ENCODE data around the gene SNCA. TPM values are rescaled to one million over a fixed set of nuclear protein-coding genes. Genes with fewer than 3 reads are reported as not detected.

The SNCA gene
- total RNA-seq, 4 donors from 2014 or later: 0.87 to 16.3 (median 5.3) TPM

GRCh38 chr4:89835413-89835812 is 1.5 kb downstream of the SNCA start:
- Histone ChIP-seq H3K9me3 (no peaks in the 10 kb centered on the region), H3K4me1 (peaks cover 0 to 33% (median 6%) of the 10 kb centered on the region in 3 donors), H3K4me3 (peak overlapping the region in 2 of 4 donors; percentile 63 to 78), H3K36me3 (no peaks in the 10 kb centered on the region), H3K27me3 (peaks cover 0 to 66% (median 3%) of the 10 kb centered on the region in 4 donors), H3K27ac (no peak overlapping the region)
- intact Hi-C loops (cut with DNase I): no loop called here
- TF ChIP-seq CTCF (IDR thresholded peaks at IDR 0.05): no peak
- no peak for DNase-seq
- 36 to 43% methylated on average over 1 of the region's 1 CpG for WGBS, 2 donors

GRCh38 chr4:89834486-89835209 is 2.3 kb downstream of the SNCA start:
- H3K9me3 ChIP-seq: no peaks in the 10 kb centered on the region
- WGBS, 2 donors: 31 to 85% methylated on average over 1 of the region's 1 CpG
- no peak for DNase-seq
- H3K4me1 ChIP-seq: peaks cover 0 to 38% (median 8%) of the 10 kb centered on the region in 3 donors
- H3K36me3 ChIP-seq: no peaks in the 10 kb centered on the region
- intact Hi-C loops (cut with DNase I): no loop called here
- no peak for TF ChIP-seq CTCF (IDR thresholded peaks at IDR 0.05)
- no peak for TF ChIP-seq POLR2A (IDR thresholded peaks at IDR 0.05)
- no peak overlapping the region for H3K27ac ChIP-seq
- H3K4me3 ChIP-seq: no peak overlapping the region
- H3K27me3 ChIP-seq: peaks cover 0 to 59% (median 1%) of the 10 kb centered on the region in 4 donors

GRCh38 chr4:89829470-89830138 is 7.4 kb downstream of the SNCA start:
- Histone ChIP-seq H3K36me3 (no peaks in the 10 kb centered on the region), H3K4me1 (peaks cover 0 to 11% (median 5%) of the 10 kb centered on the region in 3 donors), H3K4me3 (no peak overlapping the region), H3K27ac (no peak overlapping the region), H3K27me3 (peaks cover 0 to 14% (median 0%) of the 10 kb centered on the region in 4 donors), H3K9me3 (no peaks in the 10 kb centered on the region)
- WGBS, 2 donors: 26 to 28% methylated on average over 7 of the region's 7 CpGs
- DNase-seq: no peak
- intact Hi-C loops (cut with DNase I): no loop called here
- TF ChIP-seq POLR2A (IDR thresholded peaks at IDR 0.05) (no peak), CTCF (IDR thresholded peaks at IDR 0.05) (no peak)

- H3K4me3 ChIP-seq: no peak overlapping the region
- no peak for TF ChIP-seq CTCF (IDR thresholded peaks at IDR 0.05)
- TF ChIP-seq POLR2A (IDR thresholded peaks at IDR 0.05): no peak
- H3K9me3 ChIP-seq: no peaks in the 10 kb centered on the region
- intact Hi-C loops (cut with DNase I): no loop called here
- H3K27ac ChIP-seq: no peak overlapping the region
- H3K4me1 ChIP-seq: peaks cover 0 to 27% (median 0%) of the 10 kb centered on the region in 3 donors
- H3K27me3 ChIP-seq: peaks cover 0 to 14% (median 0%) of the 10 kb centered on the region in 4 donors
- no peaks in the 10 kb centered on the region for H3K36me3 ChIP-seq
- DNase-seq: no peak
Observed at GRCh38 chr4:89823416-89823815, 13.5 kb downstream of the SNCA start.

GRCh38 chr4:89821612-89822011 is 15.3 kb downstream of the SNCA start:
- H3K4me1 ChIP-seq: peaks cover 0 to 27% (median 0%) of the 10 kb centered on the region in 3 donors
- peaks cover 0 to 33% (median 0%) of the 10 kb centered on the region in 4 donors for H3K27me3 ChIP-seq
- H3K9me3 ChIP-seq: no peaks in the 10 kb centered on the region
- no peak overlapping the region for H3K27ac ChIP-seq
- no peak for DNase-seq
- H3K4me3 ChIP-seq: no peak overlapping the region
- intact Hi-C loops (cut with DNase I): no loop called here
- H3K36me3 ChIP-seq: no peaks in the 10 kb centered on the region
- TF ChIP-seq CTCF (IDR thresholded peaks at IDR 0.05): no peak
- no peak for TF ChIP-seq POLR2A (IDR thresholded peaks at IDR 0.05)
- WGBS, 2 donors: 0 to 93% methylated on average over 1 of the region's 1 CpG

All from esophagus squamous epithelium (tissue), 5 donors.